Fibroblast of lung (primary cell): ENCODE results near the gene SNRPD1. TPM values are rescaled to one million over a fixed set of nuclear protein-coding genes. Genes with fewer than 3 reads are reported as not detected.
"Not testable (repeated sequence)": the region's sequence is repeated elsewhere in the genome, so short reads cannot be mapped to it uniquely, and the experiment has no call there.

ENCODE experiments used
- DNase-seq, 2 donors: peaks; one replicate each; pipeline versions ENCODE4 v3.0.0 to v3.0.0-alpha.2; 2010; ENCODE audit warnings: low read depth in 2 of 2
- H2AFZ ChIP-seq: 2 replicates; pipeline ENCODE4 v1.5.1; 2012; ENCODE audit warnings: low read length, control low read depth, inconsistent platforms
- H3K27ac ChIP-seq: 2 replicates; pipeline ENCODE4 v1.5.1; 2011; ENCODE audit warnings: low read length, control low read depth; ENCODE audit not compliant: insufficient read depth
- H3K27me3 ChIP-seq: 2 replicates; pipeline ENCODE4 v1.5.1; 2011; ENCODE audit warnings: mild to moderate bottlenecking, low read length; ENCODE audit not compliant: control insufficient read depth, insufficient read depth
- H3K36me3 ChIP-seq: 2 replicates; pipeline ENCODE4 v1.5.1; 2011; ENCODE audit warnings: low read length; ENCODE audit not compliant: control insufficient read depth, insufficient read depth
- H3K4me1 ChIP-seq: 2 replicates; pipeline ENCODE4 v1.5.1; 2011; ENCODE audit warnings: low read length; ENCODE audit not compliant: control insufficient read depth, insufficient read depth; ENCODE audit errors: extremely low read depth
- H3K4me2 ChIP-seq: 2 replicates; pipeline ENCODE4 v1.5.1; 2011; ENCODE audit warnings: low read length, control low read depth; ENCODE audit not compliant: insufficient read depth; ENCODE audit errors: extremely low read depth
- H3K4me3 ChIP-seq, 4 experiments: fragments of 200-600 bp in 1 of 4; sonication (generic) in 1 of 4; replicated peaks in 1 of 4; 2 replicates each; pipeline ENCODE4 v1.5.1; 2011 to 2016; ENCODE audit warnings: low read length in 4 of 4, low read depth in 3 of 4, mild to moderate bottlenecking in 3 of 4, control low read depth in 2 of 4, inconsistent platforms in 1 of 4, mixed read lengths in 1 of 4; ENCODE audit not compliant: insufficient read depth in 1 of 4; ENCODE audit errors: control extremely low read depth in 1 of 4
- H3K79me2 ChIP-seq: 2 replicates; pipeline ENCODE4 v1.5.1; 2012; ENCODE audit warnings: mild to moderate bottlenecking, low read length, inconsistent platforms; ENCODE audit not compliant: control insufficient read depth, insufficient read depth
- H3K9ac ChIP-seq: 2 replicates; pipeline ENCODE4 v1.5.1; 2011; ENCODE audit warnings: mild to moderate bottlenecking, low read length, control low read depth; ENCODE audit not compliant: insufficient read depth
- H3K9me3 ChIP-seq: 2 replicates; pipeline ENCODE4 v1.5.1; 2012; ENCODE audit warnings: low read depth, low read length; ENCODE audit not compliant: control insufficient read depth, insufficient read depth
- H4K20me1 ChIP-seq: 2 replicates; pipeline ENCODE4 v1.5.1; 2011; ENCODE audit warnings: low read length; ENCODE audit not compliant: control insufficient read depth, insufficient read depth; ENCODE audit errors: extremely low read depth
- EZH2 ChIP-seq: IDR thresholded peaks from 2 replicates; pipeline ENCODE4 v1.5.1; 2012; ENCODE audit warnings: low read length, control low read depth, mild to moderate bottlenecking; ENCODE audit errors: missing control alignments
- polyA plus RNA-seq, 2 donors: library from polyadenylated mRNA; depleted of rRNA in 1 of 2; stranded (reverse) in 1 of 2; unstranded in 1 of 2; fragments of >200 nt; gene quantifications; 2 replicates each; pipeline ENCODE4 v1.2.1, GENCODE V29; 2011 to 2012; ENCODE audit warnings: missing spikeins in 1 of 2
- total RNA-seq: library from RNA; depleted of rRNA; stranded (reverse); fragments of >200 nt; gene quantifications from 2 replicates; pipeline ENCODE4 v1.2.1, GENCODE V29; 2014
- TF ChIP-seq, protein P1 (sequence below), 2 donors: IDR thresholded peaks in 1 of 2; conservative IDR thresholded peaks in 1 of 2; 1 replicate in 1 of 2; 2 replicates in 1 of 2; pipeline ENCODE4 v1.5.1; 2011 to 2012; ENCODE audit warnings: low read length in 2 of 2, control low read depth in 1 of 2, inconsistent platforms in 1 of 2, low read depth in 1 of 2, mild to moderate bottlenecking in 1 of 2

SNRPD1 gene
- total and polyA plus RNA-seq, 2 donors (not counting 1 experiment from before 2014, with no cell fraction given), result 10.2 to 26.2 TPM

DNA sequence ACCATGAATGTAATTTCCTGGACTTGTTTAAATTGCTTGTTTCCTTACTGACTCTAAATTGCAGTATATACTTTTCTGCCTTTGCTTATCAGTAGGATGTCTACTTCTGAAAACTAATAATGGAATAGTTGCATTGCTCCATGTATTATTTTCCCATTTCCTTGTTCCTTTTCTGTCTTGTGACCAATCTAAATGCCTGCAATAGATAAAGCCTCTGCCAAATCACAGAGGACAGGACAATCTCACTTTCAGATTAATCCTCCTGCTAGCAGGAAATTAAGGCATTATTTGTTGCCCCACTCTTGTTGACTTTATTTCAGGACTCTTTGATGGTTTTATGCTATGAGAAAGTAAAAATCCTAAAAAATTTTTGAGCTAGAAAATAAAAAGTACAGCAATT, 6.9 kb upstream of the SNRPD1 start:
- H3K4me2 ChIP-seq, result no peak overlapping the region
- no peak overlapping the region for H3K27ac ChIP-seq
- H2AFZ ChIP-seq, result peak overlapping the region; percentile 79
- H3K4me1 ChIP-seq, result no peaks in the 10 kb centered on the region
- H3K27me3 ChIP-seq, result no peaks in the 10 kb centered on the region
- no peaks in the 10 kb centered on the region for H3K9me3 ChIP-seq
- H3K9ac ChIP-seq, result no peak overlapping the region
- H3K36me3 ChIP-seq, result no peaks in the 10 kb centered on the region
- H4K20me1 ChIP-seq, result no peaks in the 10 kb centered on the region
- TF ChIP-seq EZH2, result no peak
- TF ChIP-seq, protein P1, sequence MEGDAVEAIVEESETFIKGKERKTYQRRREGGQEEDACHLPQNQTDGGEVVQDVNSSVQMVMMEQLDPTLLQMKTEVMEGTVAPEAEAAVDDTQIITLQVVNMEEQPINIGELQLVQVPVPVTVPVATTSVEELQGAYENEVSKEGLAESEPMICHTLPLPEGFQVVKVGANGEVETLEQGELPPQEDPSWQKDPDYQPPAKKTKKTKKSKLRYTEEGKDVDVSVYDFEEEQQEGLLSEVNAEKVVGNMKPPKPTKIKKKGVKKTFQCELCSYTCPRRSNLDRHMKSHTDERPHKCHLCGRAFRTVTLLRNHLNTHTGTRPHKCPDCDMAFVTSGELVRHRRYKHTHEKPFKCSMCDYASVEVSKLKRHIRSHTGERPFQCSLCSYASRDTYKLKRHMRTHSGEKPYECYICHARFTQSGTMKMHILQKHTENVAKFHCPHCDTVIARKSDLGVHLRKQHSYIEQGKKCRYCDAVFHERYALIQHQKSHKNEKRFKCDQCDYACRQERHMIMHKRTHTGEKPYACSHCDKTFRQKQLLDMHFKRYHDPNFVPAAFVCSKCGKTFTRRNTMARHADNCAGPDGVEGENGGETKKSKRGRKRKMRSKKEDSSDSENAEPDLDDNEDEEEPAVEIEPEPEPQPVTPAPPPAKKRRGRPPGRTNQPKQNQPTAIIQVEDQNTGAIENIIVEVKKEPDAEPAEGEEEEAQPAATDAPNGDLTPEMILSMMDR (conservative IDR thresholded peaks at IDR 0.05 in 1 of 2, IDR thresholded peaks at IDR 0.05 in 1 of 2; ENCODE audit: low read depth in 1 of 2, low read length in 2 of 2), result no peak
- DNase-seq, result no peak
- H3K79me2 ChIP-seq, result peaks cover 2% of the 10 kb centered on the region
- H3K4me3 ChIP-seq, result no peak overlapping the region

DNA sequence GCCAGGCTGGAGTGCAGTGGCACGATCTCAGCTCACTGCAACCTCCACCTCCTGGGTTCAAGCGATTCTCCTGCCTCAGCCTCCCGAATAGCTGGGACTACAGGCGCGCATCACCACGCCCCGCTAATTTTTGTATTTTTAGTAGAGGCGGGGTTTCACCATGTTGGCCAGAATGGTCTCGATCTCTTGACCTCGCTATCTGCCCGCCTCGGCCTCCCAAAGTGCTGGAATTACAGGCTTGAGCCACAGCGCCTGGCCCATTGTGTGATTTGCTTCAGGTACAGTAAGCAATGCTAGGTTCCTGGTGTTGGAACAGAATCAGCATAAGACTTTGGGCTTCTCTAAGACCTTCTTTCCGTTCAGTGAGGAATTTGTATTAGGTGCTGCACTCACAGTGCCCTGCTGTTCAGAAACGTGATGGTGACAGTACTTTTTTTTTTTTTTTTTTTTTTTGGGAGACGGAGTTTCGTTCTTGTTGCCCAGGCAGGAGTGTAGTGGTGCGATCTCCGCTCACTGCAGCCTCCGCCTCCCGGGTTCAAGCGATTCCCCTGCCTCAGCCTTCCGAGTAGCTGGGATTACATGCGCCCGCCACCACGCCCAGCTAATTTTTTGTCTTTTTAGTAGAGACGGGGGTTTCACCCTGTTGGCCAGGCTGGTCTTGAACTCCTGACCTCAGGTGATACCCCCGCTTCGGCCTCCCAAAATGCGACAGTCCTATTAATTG, 551 bp upstream of the SNRPD1 start:
- not testable (repeated sequence) for DNase-seq, H3K27ac ChIP-seq, H4K20me1 ChIP-seq, H3K4me1 ChIP-seq, H3K36me3 ChIP-seq, H3K9me3 ChIP-seq, H3K27me3 ChIP-seq
- peak overlapping the region; percentile 86 for H3K9ac ChIP-seq
- H3K4me2 ChIP-seq, result peak overlapping the region; percentile 90
- H2AFZ ChIP-seq, result peak overlapping the region; percentile 69
- H3K79me2 ChIP-seq, result peaks cover 41% of the 10 kb centered on the region
- H3K4me3 ChIP-seq, result peak overlapping the region in 3 of 4 experiments; percentile 45 to 98 (median 78)

DNA sequence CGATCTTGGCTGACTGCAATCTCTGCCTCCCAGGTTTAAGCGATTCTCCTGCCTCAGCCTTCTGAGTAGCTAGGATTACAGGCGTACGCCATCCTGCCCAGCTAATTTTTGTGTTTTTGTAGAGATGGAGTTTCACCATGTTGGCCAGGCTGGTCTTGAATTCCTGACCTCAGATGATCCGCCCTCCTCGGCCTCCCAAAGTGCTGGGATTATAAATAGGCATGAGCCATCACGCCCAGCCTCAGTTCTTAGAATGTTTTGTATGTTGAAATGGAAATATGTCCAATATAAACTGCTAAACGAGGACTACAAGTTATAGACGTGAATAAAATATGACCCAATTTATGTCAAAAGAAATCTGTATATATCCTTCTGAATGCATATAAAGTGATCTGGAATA, 9.5 kb downstream of the SNRPD1 start:
- not testable (repeated sequence) for H3K27me3 ChIP-seq, H3K4me1 ChIP-seq, H3K4me2 ChIP-seq, H2AFZ ChIP-seq, H3K9me3 ChIP-seq, H3K27ac ChIP-seq, DNase-seq, H4K20me1 ChIP-seq, H3K9ac ChIP-seq, H3K4me3 ChIP-seq, H3K36me3 ChIP-seq
- H3K79me2 ChIP-seq, result peaks cover 63% of the 10 kb centered on the region

DNA sequence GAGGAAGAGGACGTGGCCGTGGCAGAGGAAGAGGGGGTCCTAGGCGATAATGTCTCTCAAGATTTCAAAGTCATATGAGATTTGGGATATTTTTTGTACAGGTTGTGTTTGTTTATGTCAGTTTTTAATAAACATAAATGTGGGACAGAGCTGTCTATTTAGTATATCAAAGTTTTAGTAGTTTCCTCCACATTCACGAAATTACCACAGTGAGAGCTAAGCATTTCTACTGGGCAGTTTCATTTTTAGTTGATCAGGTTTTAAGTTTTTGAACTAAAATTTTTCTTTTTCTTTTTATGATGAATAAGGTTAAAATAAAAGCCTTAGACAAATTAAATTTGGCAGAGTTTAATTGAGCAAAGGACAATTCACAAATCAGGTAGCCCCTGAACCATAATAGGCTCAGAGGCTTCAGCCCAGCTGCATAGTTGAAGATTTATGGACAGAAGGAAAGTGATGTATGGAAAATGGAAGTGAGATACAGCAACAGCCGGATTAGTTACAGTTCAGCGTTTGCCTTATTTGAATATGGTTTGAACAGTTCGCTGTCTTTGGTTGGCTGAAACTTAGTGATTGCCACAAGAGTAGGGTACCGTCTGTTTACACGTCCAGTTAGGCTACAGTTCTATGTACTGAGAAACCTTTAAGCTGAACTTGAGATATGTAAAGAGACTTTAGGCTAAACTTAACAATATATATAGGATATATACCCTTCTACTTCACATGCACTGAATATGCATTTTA, 17.1 kb downstream of the SNRPD1 start:
- H3K27me3 ChIP-seq, result no peaks in the 10 kb centered on the region
- H4K20me1 ChIP-seq, result no peaks in the 10 kb centered on the region
- H3K4me2 ChIP-seq, result no peak overlapping the region
- H3K4me1 ChIP-seq, result no peaks in the 10 kb centered on the region
- no peak for TF ChIP-seq EZH2
- TF ChIP-seq, protein P1 (conservative IDR thresholded peaks at IDR 0.05 in 1 of 2, IDR thresholded peaks at IDR 0.05 in 1 of 2; ENCODE audit: low read depth in 1 of 2, low read length in 2 of 2), result no peak
- DNase-seq, result no peak
- peaks cover 4% of the 10 kb centered on the region for H3K36me3 ChIP-seq
- H3K27ac ChIP-seq, result no peak overlapping the region
- no peak overlapping the region for H2AFZ ChIP-seq
- H3K9me3 ChIP-seq, result no peaks in the 10 kb centered on the region
- H3K9ac ChIP-seq, result no peak overlapping the region
- no peak overlapping the region for H3K4me3 ChIP-seq
- H3K79me2 ChIP-seq, result peaks cover 6% of the 10 kb centered on the region
